GM12878 (cell line): ENCODE results near the gene ZDHHC18. TPM values are rescaled to one million over a fixed set of nuclear protein-coding genes. Genes with fewer than 3 reads are reported as not detected.
A peak's percentile ranks its signal among the peaks of the same experiment; 100 is the strongest.

Experiments used
- CEBPB ChIP-seq, 2 experiments: fragments of 150-350 bp in 1 of 2; IDR thresholded peaks; 2 replicates each; pipeline ENCODE4 v1.6.1; 2012 to 2014; ENCODE audit warnings: low read depth in 2 of 2, low read length in 2 of 2, borderline replicate concordance in 1 of 2, inconsistent platforms in 1 of 2
- CHD4 ChIP-seq: fragments of 200-600 bp; sonication (generic); IDR thresholded peaks from 2 replicates; pipeline ENCODE4 v1.6.1; 2016; ENCODE audit warnings: mild to moderate bottlenecking
- E2F8 ChIP-seq: fragments of 450-650 bp; IDR thresholded peaks from 2 replicates; pipeline ENCODE4 v1.6.1; 2018; ENCODE audit warnings: mild to moderate bottlenecking, low read depth, moderate library complexity; ENCODE audit not compliant: partially characterized antibody
- EGR1 ChIP-seq, 2 experiments: IDR thresholded peaks; 1 replicate in 1 of 2; 2 replicates in 1 of 2; pipeline ENCODE4 v1.6.1; 2011 to 2012; ENCODE audit warnings: low read depth in 2 of 2, low read length in 2 of 2, borderline replicate concordance in 1 of 2, mild to moderate bottlenecking in 1 of 2, moderate library complexity in 1 of 2
- GABPA ChIP-seq: IDR thresholded peaks from 2 replicates; pipeline ENCODE4 v1.6.1; 2014; ENCODE audit warnings: antibody characterized with exemption, low read depth, mild to moderate bottlenecking, inconsistent platforms
- GATAD2B ChIP-seq: fragments of 450-650 bp; conservative IDR thresholded peaks from 2 replicates; pipeline ENCODE4 v1.6.1; 2017; ENCODE audit warnings: low read depth, mild to moderate bottlenecking, moderate library complexity
- KDM1A ChIP-seq: fragments of 200-600 bp; sonication (generic); IDR thresholded peaks from 2 replicates; pipeline ENCODE4 v1.6.1; 2016; ENCODE audit warnings: borderline replicate concordance
- MEF2B ChIP-seq: fragments of 450-650 bp; IDR thresholded peaks from 2 replicates; pipeline ENCODE4 v1.6.1; 2018; ENCODE audit warnings: mild to moderate bottlenecking, moderate library complexity; ENCODE audit not compliant: partially characterized antibody, poor library complexity, severe bottlenecking
- NR2C1 ChIP-seq: fragments of 450-650 bp; IDR thresholded peaks from 2 replicates; pipeline ENCODE4 v1.6.1; 2017; ENCODE audit warnings: antibody characterized with exemption, mild to moderate bottlenecking, moderate library complexity
- PAX5 ChIP-seq: IDR thresholded peaks from 2 replicates; pipeline ENCODE4 v1.6.1; 2011; ENCODE audit warnings: low read depth, low read length, borderline replicate concordance
- POLR2AphosphoS5 ChIP-seq: IDR thresholded peaks from 2 replicates; pipeline ENCODE4 v1.6.1; 2011; ENCODE audit warnings: mild to moderate bottlenecking, low read length, inconsistent platforms
- RELA ChIP-seq: fragments of 450-650 bp; IDR thresholded peaks from 2 replicates; pipeline ENCODE4 v1.8.0; 2014; ENCODE audit warnings: borderline replicate concordance; ENCODE audit not compliant: partially characterized antibody
- RELB ChIP-seq: fragments of 450-650 bp; IDR thresholded peaks from 2 replicates; pipeline ENCODE4 v1.6.1; 2017; ENCODE audit warnings: low read depth, mild to moderate bottlenecking, moderate library complexity
- RFX5 ChIP-seq: IDR thresholded peaks from 2 replicates; pipeline ENCODE4 v1.6.1; 2011; ENCODE audit warnings: low read depth, low read length, improper control_type of control experiment
- RUNX3 ChIP-seq: IDR thresholded peaks from 2 replicates; pipeline ENCODE4 v1.6.1; 2012; ENCODE audit warnings: low read length, inconsistent platforms
- SMC3 ChIP-seq: IDR thresholded peaks from 2 replicates; pipeline ENCODE4 v1.6.1; 2011; ENCODE audit warnings: low read length, improper control_type of control experiment, borderline replicate concordance
- SP1 ChIP-seq: IDR thresholded peaks from one replicate; pipeline ENCODE4 v1.6.1; 2011; ENCODE audit warnings: low read depth, low read length
- SPI1 ChIP-seq: IDR thresholded peaks from 2 replicates; pipeline ENCODE4 v1.6.1; 2011; ENCODE audit warnings: low read depth, mild to moderate bottlenecking, low read length, moderate library complexity, borderline replicate concordance; ENCODE audit not compliant: insufficient read depth
- TAF1 ChIP-seq: IDR thresholded peaks from 2 replicates; pipeline ENCODE4 v1.6.1; 2011; ENCODE audit warnings: mild to moderate bottlenecking, low read depth, low read length, borderline replicate concordance
- TARDBP ChIP-seq: IDR thresholded peaks from 2 replicates; pipeline ENCODE4 v1.6.1; 2016; ENCODE audit warnings: borderline replicate concordance
- TCF12 ChIP-seq: IDR thresholded peaks from 2 replicates; pipeline ENCODE4 v1.6.1; 2011; ENCODE audit warnings: low read depth, mild to moderate bottlenecking, low read length
- TCF3 ChIP-seq: IDR thresholded peaks from 2 replicates; pipeline ENCODE4 v1.6.1; 2012; ENCODE audit warnings: low read depth, mild to moderate bottlenecking, low read length, borderline replicate concordance; ENCODE audit not compliant: insufficient read depth
- WRNIP1 ChIP-seq: IDR thresholded peaks from 2 replicates; pipeline ENCODE4 v1.6.1; 2011; ENCODE audit warnings: low read depth, low read length, improper control_type of control experiment, borderline replicate concordance
- ZNF24 ChIP-seq: fragments of 450-650 bp; IDR thresholded peaks from 2 replicates; pipeline ENCODE4 v1.6.1; 2017; ENCODE audit warnings: antibody characterized with exemption, mild to moderate bottlenecking
- polyA plus RNA-seq, 11 experiments: library from polyadenylated mRNA; depleted of rRNA in 4 of 11; unstranded in 6 of 11; stranded (reverse) in 5 of 11; fragments of >200 nt; fragmentation: Nextera tagmentation in 4 of 11; fragmentation: Illumina TruSeq in 1 of 11; extraction: Ambion mirVana in 4 of 11; extraction: Trizol in 1 of 11; gene quantifications; 1 replicate in 1 of 11; 2 replicates in 10 of 11; pipeline versions ENCODE4 v1.2.1 to v1.2.3, GENCODE V29; 2011 to 2016; ENCODE audit warnings: inconsistent platforms in 2 of 11, missing spikeins in 2 of 11, low read depth in 1 of 11
- total RNA-seq, 4 experiments: library from RNA; depleted of rRNA in 3 of 4; stranded (reverse); fragments of >200 nt in 3 of 4; fragmentation: Illumina TruSeq in 1 of 4; extraction: Trizol in 1 of 4; gene quantifications; 2 replicates each; pipeline versions ENCODE4 v1.2.1 to v1.2.3, GENCODE V29; 2013 to 2021

ZDHHC18 gene
- total and polyA plus RNA-seq, 10 of the 15 experiments (the other 5 are each of a cell fraction or from before 2014, with no cell fraction given) = 0.40 to 81.2 (median 21.3) TPM

- TF ChIP-seq TAF1 (peak; percentile 80; the same call in 1 of the 2 replicates), WRNIP1 (no peak), TCF12 (0 out of 2 replicates have a peak, but pooled peaks have one; percentile 68), TCF3 (peak; percentile 61; the same call in 1 of the 2 replicates), RELB (peak; percentile 79), GATAD2B (peak; percentile 44; the same call in 1 of the 2 replicates), SP1 (peak; percentile 10), SPI1 (peak; percentile 40; the same call in 1 of the 2 replicates), KDM1A (no peak), ZNF24 (no peak), RELA (peak; percentile 80), GABPA (peak; percentile 84; the same call in 1 of the 2 replicates), NR2C1 (no peak), EGR1 (IDR thresholded peaks at IDR 0.05; ENCODE audit: borderline replicate concordance in 1 of 2, low read depth in 2 of 2, low read length in 2 of 2) (no peak; a peak in 1 of 3 replicates), CHD4 (no peak), E2F8 (no peak), RFX5 (no peak), SMC3 (peak; percentile 57; the same call in 1 of the 2 replicates), MEF2B (peak; percentile 48), PAX5 (peak; percentile 85), TARDBP (0 out of 2 replicates have a peak, but pooled peaks have one; percentile 48), RUNX3 (peak; percentile 94), CEBPB (IDR thresholded peaks at IDR 0.05; ENCODE audit: borderline replicate concordance in 1 of 2, low read depth in 2 of 2, low read length in 2 of 2) (no peak), POLR2AphosphoS5 (peak; percentile 92)
Measured at GRCh38 chr1:26833432-26834405, 7.2 kb downstream of the ZDHHC18 start (continued).
